T-cell (primary cell): ENCODE measurements around the gene TUBA3E. TPM values are rescaled to one million over a fixed set of nuclear protein-coding genes. Genes with fewer than 3 reads are reported as not detected.
A peak's percentile ranks its signal among the peaks of the same experiment; 100 is the strongest.
"Not testable (repeated sequence)": the region's sequence is repeated elsewhere in the genome, so short reads cannot be mapped to it uniquely, and the experiment has no call there.

Experiments used
- ATAC-seq, 4 experiments: fragments of 200-7000 bp in 3 of 4; fragments of 150-1000 bp in 1 of 4; cut with Tn5 transposase; replicated peaks in 1 of 4; 1 replicate in 3 of 4; 2 replicates in 1 of 4; pipeline ENCODE4 v1.10.0; 2021; ENCODE audit warnings: moderate library complexity in 3 of 4, mild to moderate bottlenecking in 2 of 4, moderate number of reproducible peaks in 1 of 4
- CTCF ChIA-PET, 2 donors: fragments of 300-600 bp; sonication (Branson Sonifier 250); formaldehyde crosslinking; loops; one replicate each; lab custom pipeline; 2022; ENCODE audit warnings: antibody characterized with exemption in 2 of 2; lab: Charles Lee
- POLR2A ChIA-PET, 2 donors: fragments of 300-600 bp; sonication (Branson Sonifier 250); formaldehyde crosslinking; loops; one replicate each; lab custom pipeline; 2022; ENCODE audit warnings: antibody characterized with exemption in 2 of 2; lab: Charles Lee
- DNase-seq, 35 experiments: peaks; one replicate each; pipeline versions ENCODE4 v3.0.0 to v3.0.0-alpha.2; 2013 to 2023
- H3K27ac ChIP-seq: one replicate; pipeline ENCODE4 v1.5.1; 2013; ENCODE audit warnings: low read length
- H3K27me3 ChIP-seq, 2 experiments: replicated peaks in 1 of 2; 1 replicate in 1 of 2; 2 replicates in 1 of 2; pipeline versions ENCODE4 v1.6.1 to v1.7.0; 2013; ENCODE audit warnings: low read length in 1 of 2, mixed read lengths in 1 of 2; ENCODE audit not compliant: control insufficient read depth in 2 of 2, insufficient read depth in 2 of 2; ENCODE audit errors: extremely low read depth in 1 of 2
- H3K36me3 ChIP-seq, 2 donors: 1 replicate in 1 of 2; 2 replicates in 1 of 2; pipeline versions ENCODE4 v1.6.1 to v1.7.0; 2013; ENCODE audit warnings: low read length in 1 of 2; ENCODE audit not compliant: control insufficient read depth in 2 of 2, insufficient read depth in 1 of 2; ENCODE audit errors: extremely low read depth in 1 of 2
- H3K4me1 ChIP-seq, 2 experiments: 1 replicate in 1 of 2; 2 replicates in 1 of 2; pipeline versions ENCODE4 v1.6.1 to v1.7.0; 2013; ENCODE audit warnings: low read length in 2 of 2, mixed read lengths in 1 of 2; ENCODE audit not compliant: insufficient read depth in 2 of 2, control insufficient read depth in 1 of 2; ENCODE audit errors: extremely low read depth in 1 of 2
- H3K4me3 ChIP-seq, 2 donors: 1 replicate in 1 of 2; 2 replicates in 1 of 2; pipeline versions ENCODE4 v1.5.1 to v1.7.0; 2013; ENCODE audit warnings: mild to moderate bottlenecking in 2 of 2, low read length in 1 of 2, moderate library complexity in 1 of 2; ENCODE audit not compliant: control insufficient read depth in 1 of 2; ENCODE audit errors: extremely low read depth in 1 of 2
- H3K9me3 ChIP-seq: 2 replicates; pipeline ENCODE4 v1.7.0; 2013
- H3K27ac Mint-ChIP-seq, 2 donors: one replicate each; pipeline ENCODE4 v1.8.0; 2020 to 2021; ENCODE audit warnings: mild to moderate bottlenecking in 2 of 2, mixed read lengths in 2 of 2
- H3K27me3 Mint-ChIP-seq, 2 donors: one replicate each; pipeline ENCODE4 v1.8.0; 2021 to 2022; ENCODE audit warnings: mixed read lengths in 2 of 2
- H3K36me3 Mint-ChIP-seq: one replicate; pipeline ENCODE4 v1.8.0; 2021; ENCODE audit warnings: mixed read lengths
- H3K4me1 Mint-ChIP-seq, 3 donors: one replicate each; pipeline ENCODE4 v1.8.0; 2020 to 2022; ENCODE audit warnings: mixed read lengths in 3 of 3, mild to moderate bottlenecking in 1 of 3
- H3K4me3 Mint-ChIP-seq, 3 donors: one replicate each; pipeline ENCODE4 v1.8.0; 2020 to 2022; ENCODE audit warnings: mild to moderate bottlenecking in 3 of 3, mixed read lengths in 3 of 3, moderate library complexity in 3 of 3
- H3K9me3 Mint-ChIP-seq, 3 donors: one replicate each; pipeline ENCODE4 v1.8.0; 2020 to 2022; ENCODE audit warnings: mixed read lengths in 3 of 3
- WGBS: methylation state at CpG from one replicate; pipeline ENCODE4 v1.1.5; 2013; ENCODE audit warnings: missing lambda C conversion rate; ENCODE audit not compliant: insufficient coverage; 5-methylcytosine and 5-hydroxymethylcytosine counted together
- total RNA-seq, 35 experiments: library from RNA in 6 of 35; stranded (reverse) in 6 of 35; fragments of 120-200 nt in 1 of 35; gene quantifications; one replicate each; pipeline versions ENCODE4 v1.2.1 to v1.2.4 and lab custom pipeline; 2013 to 2026

The TUBA3E gene
- total RNA-seq, 5 donors from 2014 or later (not counting 1 experiment from before 2014, with no cell fraction given), result not detected

DNA sequence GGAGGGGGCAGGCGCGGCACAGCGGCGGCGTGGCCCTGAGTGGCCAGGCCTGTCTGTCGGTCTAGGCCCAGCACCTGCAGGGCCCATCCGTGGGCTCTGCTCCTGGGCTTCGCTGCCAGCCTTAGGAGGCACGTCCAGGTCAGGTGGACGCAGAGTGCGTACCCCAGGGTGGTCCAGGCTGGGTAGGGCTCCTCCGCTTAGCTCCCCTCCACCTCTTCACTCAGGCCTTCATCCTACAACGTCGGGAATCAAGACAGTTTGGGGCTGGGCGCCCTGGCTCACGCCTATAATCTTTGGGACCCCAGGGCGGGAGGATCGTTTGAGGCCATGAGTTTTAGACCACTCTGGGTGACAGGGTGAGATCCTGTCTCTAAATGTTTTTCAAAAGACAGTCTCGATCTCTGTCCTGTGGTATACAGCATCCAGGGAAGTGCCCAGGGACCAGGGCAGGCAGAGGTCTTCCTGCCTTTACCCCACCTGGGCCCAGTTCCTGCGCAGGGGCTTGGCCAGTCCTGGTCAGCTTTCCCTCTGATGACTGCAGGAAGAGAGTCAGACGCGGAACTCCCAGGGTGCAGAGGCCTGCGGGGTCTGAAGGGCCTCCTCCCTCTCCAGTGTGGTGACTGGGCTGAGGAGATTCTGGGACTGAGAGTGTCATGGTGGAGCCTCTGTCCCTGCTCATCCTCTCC is 15.3 kb downstream of the TUBA3E start:
- H3K27me3 Mint-ChIP-seq, H3K9me3 ChIP-seq, H3K36me3 ChIP-seq, H3K27me3 ChIP-seq, POLR2A ChIA-PET, ATAC-seq, H3K36me3 Mint-ChIP-seq, H3K9me3 Mint-ChIP-seq: not testable (repeated sequence)
- CTCF ChIA-PET, result interaction anchor here in 1 of 2 donors (0.5 kb wide), 1 partner anchor 611 kb away, joined by 3 read pairs; no protein-coding TSS in a partner anchor
- Mint-ChIP-seq H3K4me1 (peaks cover 15 to 35% (median 30%) of the 10 kb centered on the region in 3 donors), H3K4me3 (peak overlapping the region; percentile 71 to 78 (median 72)), H3K27ac (peak overlapping the region; percentile 27 to 82)
- WGBS, result 23% methylated on average over 14 of the region's 23 CpGs
- H3K27ac ChIP-seq, result peak overlapping the region; percentile 38
- H3K4me1 ChIP-seq, result peaks cover 8 to 36% of the 10 kb centered on the region in 2 experiments
- peak overlapping the region; percentile 40 to 47 for H3K4me3 ChIP-seq
- DNase-seq, result peak in 3 of 35 experiments; percentile 11 to 16 (median 15)

DNA sequence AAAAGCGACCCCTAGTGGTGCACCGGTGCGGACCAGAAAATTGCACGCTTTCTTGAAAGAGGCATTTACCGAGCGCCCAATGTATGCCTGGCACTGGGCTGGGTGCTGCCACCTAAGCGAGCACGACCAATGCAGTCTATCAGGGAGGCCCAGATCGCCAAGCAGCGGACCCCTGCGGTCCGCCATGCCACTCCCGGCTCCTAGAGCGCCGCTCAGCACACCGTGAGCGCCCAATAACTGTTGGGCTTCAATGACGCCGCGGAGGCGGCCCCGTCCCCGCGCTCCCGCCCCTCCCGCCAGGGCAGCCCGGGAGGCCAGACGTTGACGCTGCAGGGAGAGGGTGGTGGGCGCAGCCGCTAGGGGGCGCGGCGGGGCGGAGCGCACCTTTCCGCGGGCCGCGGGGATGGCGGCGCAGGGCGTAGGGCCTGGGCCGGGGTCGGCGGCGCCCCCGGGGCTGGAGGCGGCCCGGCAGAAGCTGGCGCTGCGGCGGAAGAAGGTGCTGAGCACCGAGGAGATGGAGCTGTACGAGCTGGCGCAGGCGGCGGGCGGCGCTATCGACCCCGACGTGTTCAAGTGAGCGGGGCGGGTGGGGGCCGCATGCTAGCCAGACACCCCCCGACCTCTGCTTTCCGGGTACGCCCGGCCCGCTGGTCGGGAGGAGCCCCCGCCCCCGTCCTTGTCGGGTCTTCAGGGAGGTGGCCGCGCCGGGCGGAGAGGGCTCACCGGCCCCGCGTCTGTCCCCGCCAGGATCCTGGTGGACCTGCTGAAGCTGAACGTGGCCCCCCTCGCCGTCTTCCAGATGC is 16.2 kb downstream of the TUBA3E start, which contains the start of gene MZT2B:
Gene MZT2B, plus strand, starts transcription at position 383 of the 803 bp plus-strand sequence. Its CDS starts 21 bp downstream, at position 404.
- H3K27me3 Mint-ChIP-seq, result not testable (repeated sequence)
- under 1% methylated on average over 72 of the region's 86 CpGs for WGBS

DNA sequence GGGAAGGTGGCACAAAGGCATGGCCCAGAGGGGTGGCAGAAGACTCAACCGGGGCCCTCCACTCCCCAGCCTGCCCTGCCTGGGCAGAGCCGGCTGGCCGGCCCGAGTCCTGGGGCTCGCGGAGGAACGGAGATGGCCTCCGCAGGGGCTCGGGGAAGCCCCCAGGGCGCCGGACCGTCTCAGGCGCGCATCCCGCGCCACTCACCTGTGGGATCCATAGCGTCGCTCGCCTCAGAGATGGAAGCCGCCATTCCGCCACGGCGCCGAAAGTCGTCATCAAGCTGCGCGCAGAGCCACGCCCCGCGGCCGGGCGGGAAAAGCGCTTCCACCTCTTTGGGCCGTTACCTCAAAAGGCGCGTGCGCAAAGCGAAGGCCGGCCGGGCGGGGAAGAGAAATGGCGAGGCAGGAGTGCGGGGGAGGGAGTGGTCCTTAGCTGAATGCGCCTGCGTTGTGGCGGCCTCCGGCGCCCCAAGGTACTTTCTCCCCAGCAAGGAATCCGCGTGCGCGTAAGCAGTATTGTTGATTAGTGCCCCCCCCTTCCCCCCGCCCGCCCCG is 16.8 kb downstream of the TUBA3E start, which contains the start of gene SMPD4:
Gene SMPD4, minus strand, starts transcription at position 278 of the 555 bp plus-strand sequence. CDS start 5,010 bp downstream, outside the sequence.
- H3K4me3 ChIP-seq, result peak within 1 kb of the TSS; percentile 66 to 83
- peak within 1 kb of the TSS; percentile 89 to 92 (median 89) for H3K4me3 Mint-ChIP-seq
- under 1% methylated on average over 55 of the region's 55 CpGs for WGBS
- H3K27ac ChIP-seq, result peak within 1 kb of the TSS; percentile 88
- H3K9me3 Mint-ChIP-seq, result no peaks in the 10 kb centered on the region
- ChIA-PET CTCF (interaction anchor here (0.6 to 2.2 kb wide), 10 partner anchors 13 to 1312 kb away, joined by 3 to 51 read pairs (median 4); partner anchors contain the start of gene IMP4 (in 1 of the 2)), POLR2A (interaction anchor here (0.6 to 1.4 kb wide), 3 partner anchors 157 to 161 kb away, joined by 4 to 14 read pairs (median 7); partner anchors contain the start of gene IMP4 (in 2 of the 2))
- peaks cover 0 to 7% of the 10 kb centered on the region in 2 donors for H3K36me3 ChIP-seq
- peaks cover 8 to 36% of the 10 kb centered on the region in 2 experiments for H3K4me1 ChIP-seq
- peaks cover under 1% of the 10 kb centered on the region for H3K36me3 Mint-ChIP-seq
- H3K27ac Mint-ChIP-seq, result peak within 1 kb of the TSS; percentile 92 to 95
- DNase-seq (peak; percentile 94 to 99 (median 98)), ATAC-seq (peak; percentile 75 to 80 (median 76))
- no peaks in the 10 kb centered on the region for H3K9me3 ChIP-seq
- no peaks in the 10 kb centered on the region for H3K27me3 Mint-ChIP-seq
- H3K4me1 Mint-ChIP-seq, result peaks cover 18 to 36% (median 30%) of the 10 kb centered on the region in 3 donors
- no peaks in the 10 kb centered on the region for H3K27me3 ChIP-seq

More for the DNA sequence above, 16.2 kb downstream of the TUBA3E start, which contains the start of gene MZT2B:
- peak within 1 kb of the TSS; percentile 92 to 95 for H3K27ac Mint-ChIP-seq
- not testable (repeated sequence) for H3K36me3 ChIP-seq, H3K27me3 ChIP-seq, H3K36me3 Mint-ChIP-seq, H3K9me3 ChIP-seq, H3K9me3 Mint-ChIP-seq
- POLR2A ChIA-PET, result interaction anchor here (0.6 to 1.4 kb wide), 3 partner anchors 156 to 161 kb away, joined by 4 to 14 read pairs (median 7); partner anchors contain the start of gene IMP4 (in 2 of the 2)
- H3K27ac ChIP-seq, result peak within 1 kb of the TSS; percentile 88
- peak; percentile 83 to 89 (median 86) for ATAC-seq
- peak within 1 kb of the TSS; percentile 66 to 83 for H3K4me3 ChIP-seq
- H3K4me3 Mint-ChIP-seq, result peak within 1 kb of the TSS; percentile 89 to 92 (median 89)
- H3K4me1 ChIP-seq, result peaks cover 8 to 36% of the 10 kb centered on the region in 2 experiments
- CTCF ChIA-PET, result interaction anchor here (0.5 to 2.2 kb wide), 9 partner anchors 124 to 1311 kb away, joined by 3 to 51 read pairs (median 4); partner anchors contain the start of gene IMP4 (in 1 of the 2)
- H3K4me1 Mint-ChIP-seq, result peaks cover 18 to 39% (median 30%) of the 10 kb centered on the region in 3 donors
- peak; percentile 78 to 93 (median 86) for DNase-seq

DNA sequence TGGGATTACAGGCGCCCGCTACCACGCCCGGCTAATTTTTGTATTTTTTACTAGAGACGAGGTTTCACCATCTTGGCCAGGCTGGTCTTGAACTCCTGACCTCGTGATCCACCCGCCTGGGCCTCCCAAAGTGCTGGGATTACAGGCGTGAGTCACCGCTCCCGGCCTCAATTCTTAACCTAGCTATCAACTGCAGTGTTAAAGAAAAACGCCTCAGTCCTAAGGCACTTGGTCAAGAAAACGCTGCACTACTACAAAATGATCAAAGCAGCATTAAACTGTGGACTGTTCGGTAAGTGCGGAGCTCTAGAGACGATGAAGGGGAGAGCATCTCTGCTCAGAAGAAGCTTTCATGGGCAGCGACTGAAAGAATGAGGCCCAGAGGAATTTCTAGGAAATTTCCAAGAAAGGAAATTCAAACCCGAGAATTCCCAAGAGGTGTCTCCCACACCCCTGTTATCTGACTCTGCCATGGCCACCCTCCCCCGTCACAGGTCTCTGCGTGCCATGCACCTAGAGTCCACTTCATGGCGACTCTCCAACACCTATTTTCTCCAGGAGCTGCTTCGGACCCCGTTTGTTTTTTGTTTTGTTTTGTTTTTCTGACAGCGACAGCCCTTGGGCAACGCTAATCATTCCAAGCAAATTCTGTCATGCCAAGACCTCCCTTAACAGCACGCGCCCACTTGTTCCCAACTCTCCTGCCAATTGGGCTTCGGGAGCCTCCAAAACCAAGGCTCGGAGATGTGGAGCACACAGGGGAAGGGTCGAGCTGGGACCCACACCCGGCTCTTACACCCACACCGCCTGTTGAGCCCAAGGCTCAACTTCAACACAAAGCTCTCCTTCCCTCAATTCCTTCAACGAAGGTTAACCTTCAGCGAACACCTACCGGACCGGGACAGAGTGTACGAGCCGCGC is 17.6 kb downstream of the TUBA3E start:
- not testable (repeated sequence) for H3K9me3 Mint-ChIP-seq, H3K27me3 Mint-ChIP-seq, H3K36me3 Mint-ChIP-seq, H3K9me3 ChIP-seq, H3K27me3 ChIP-seq, DNase-seq, ATAC-seq
- peak overlapping the region; percentile 88 for H3K27ac ChIP-seq
- H3K4me1 ChIP-seq, result peaks cover 8 to 34% of the 10 kb centered on the region in 2 experiments
- peak overlapping the region; percentile 92 to 95 for H3K27ac Mint-ChIP-seq
- ChIA-PET POLR2A (interaction anchor here (0.6 to 1.4 kb wide), 6 partner anchors 146 to 899 kb away, joined by 3 to 14 read pairs (median 6); partner anchors contain the start of gene IMP4 (in 1 of the 2)), CTCF (interaction anchor here (0.6 to 2.2 kb wide), 11 partner anchors 12 to 308 kb away, joined by 3 to 51 read pairs (median 5); partner anchors contain the start of gene IMP4 (in 1 of the 2))
- peaks cover 0 to 12% of the 10 kb centered on the region in 2 donors for H3K36me3 ChIP-seq
- peak overlapping the region; percentile 66 to 78 for H3K4me3 ChIP-seq
- 25% methylated on average over 33 of the region's 38 CpGs for WGBS
- H3K4me1 Mint-ChIP-seq, result peaks cover 18 to 33% (median 29%) of the 10 kb centered on the region in 3 donors
- peak overlapping the region; percentile 89 to 92 (median 89) for H3K4me3 Mint-ChIP-seq

DNA sequence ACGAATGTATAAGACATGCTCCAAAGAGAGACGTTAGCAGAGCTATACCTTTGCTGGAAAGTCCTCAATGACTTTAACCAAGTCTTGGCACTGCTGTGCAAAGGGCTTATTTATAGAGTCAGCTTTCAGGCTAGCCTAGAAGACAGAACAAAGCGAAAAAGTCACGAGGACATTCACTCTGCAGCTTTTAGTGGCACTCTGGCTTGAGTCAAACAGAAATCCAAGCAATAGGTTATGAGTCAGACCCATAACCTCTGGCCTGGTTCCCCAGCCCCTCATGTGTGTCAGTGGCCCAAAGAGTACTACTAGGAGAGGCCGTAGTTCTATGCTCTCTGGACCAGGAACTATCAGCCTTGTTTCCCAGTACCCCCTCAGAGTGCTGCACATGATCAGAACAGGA is 23.4 kb downstream of the TUBA3E start:
- peaks cover 10 to 47% of the 10 kb centered on the region in 2 donors for H3K36me3 ChIP-seq
- H3K4me1 ChIP-seq, H3K27me3 Mint-ChIP-seq, H3K4me3 Mint-ChIP-seq, DNase-seq, H3K27me3 ChIP-seq, H3K9me3 Mint-ChIP-seq, H3K4me3 ChIP-seq, H3K9me3 ChIP-seq, H3K27ac Mint-ChIP-seq, H3K27ac ChIP-seq, ATAC-seq, POLR2A ChIA-PET: not testable (repeated sequence)
- Mint-ChIP-seq H3K36me3 (peaks cover 30% of the 10 kb centered on the region), H3K4me1 (peaks cover 6 to 10% (median 9%) of the 10 kb centered on the region in 3 donors)
- whole genome bisulfite sequencing, result 65% methylated on average over 4 of the region's 5 CpGs
- CTCF ChIA-PET, result interaction anchor here in 1 of 2 donors (0.6 kb wide), 1 partner anchor 698 kb away, joined by 3 read pairs; no protein-coding TSS in a partner anchor
